Heart left ventricle (tissue), 16 donors: Measurements from ENCODE around the gene COMMD9. TPM values are rescaled to one million over a fixed set of nuclear protein-coding genes. Genes with fewer than 3 reads are reported as not detected.

Experiments
- ATAC-seq, 4 donors: fragments of 200-7000 bp; cut with Tn5 transposase; one replicate each; pipeline ENCODE4 v1.9.1; 2020 to 2022; ENCODE audit warnings: moderate library complexity in 4 of 4, mild to moderate bottlenecking in 3 of 4, moderate number of reproducible peaks in 1 of 4
- DNase-seq, 5 donors: peaks; one replicate each; pipeline ENCODE4 v3.0.0-alpha.2; 2020
- H3K27ac ChIP-seq, 12 donors: fragments of 200-600 bp; sonication (generic) in 4 of 12; one replicate each; pipeline versions ENCODE4 v1.5.0 to v1.8.0; 2016 to 2022; ENCODE audit warnings: mild to moderate bottlenecking in 2 of 12
- H3K27me3 ChIP-seq, 9 donors: fragments of 200-600 bp; sonication (generic) in 2 of 9; one replicate each; pipeline versions ENCODE4 v1.5.1 to v1.8.0; 2016 to 2022; ENCODE audit warnings: mild to moderate bottlenecking in 3 of 9
- H3K36me3 ChIP-seq, 9 donors: fragments of 200-600 bp; sonication (generic) in 2 of 9; one replicate each; pipeline versions ENCODE4 v1.5.0 to v1.8.0; 2018 to 2022; ENCODE audit warnings: mild to moderate bottlenecking in 2 of 9
- H3K4me1 ChIP-seq, 12 donors: fragments of 200-600 bp; sonication (generic) in 4 of 12; one replicate each; pipeline versions ENCODE4 v1.5.0 to v1.8.0; 2016 to 2022; ENCODE audit warnings: mild to moderate bottlenecking in 3 of 12
- H3K4me3 ChIP-seq, 12 donors: fragments of 200-600 bp; sonication (generic) in 4 of 12; one replicate each; pipeline versions ENCODE4 v1.5.0 to v1.8.0; 2017 to 2022; ENCODE audit warnings: mild to moderate bottlenecking in 9 of 12, moderate library complexity in 4 of 12
- H3K9me3 ChIP-seq, 12 donors: fragments of 200-600 bp; sonication (generic) in 4 of 12; one replicate each; pipeline versions ENCODE4 v1.5.0 to v1.8.0; 2016 to 2022; ENCODE audit warnings: mild to moderate bottlenecking in 1 of 12
- POLR2A ChIP-seq, 2 donors: fragments of 450-650 bp; IDR thresholded peaks; one replicate each; pipeline ENCODE4 v1.6.1; 2017; ENCODE audit warnings: antibody characterized with exemption in 2 of 2, mild to moderate bottlenecking in 2 of 2, moderate library complexity in 2 of 2
- WGBS, 4 donors: extraction: QIAGEN DNeasy Blood & Tissue Kit in 2 of 4; methylation state at CpG; one replicate each; pipeline versions ENCODE4 v1.1.5 to v1.1.7; 2013 to 2018; 5-methylcytosine and 5-hydroxymethylcytosine counted together
- intact Hi-C, 10 donors: fragments of 100-400 bp; cut with DNase I; formaldehyde crosslinking; loops; one replicate each; pipeline versions ENCODE4 v1.11.1 to v1.14.2; 2022
- polyA plus RNA-seq, 2 donors: library from polyadenylated mRNA; stranded (reverse); fragments of 200-250 nt; gene quantifications; one replicate each; pipeline ENCODE4 v1.2.3, GENCODE V29; 2013
- total RNA-seq, 9 donors: library from RNA; depleted of rRNA in 2 of 9; stranded (reverse); fragments of >200 nt in 2 of 9; fragmentation: NEBNext Ultra II Directional in 3 of 9; extraction: Animal tissue kit (Norgen Biotek cat#: 25700) in 3 of 9; gene quantifications; one replicate each; pipeline versions ENCODE4 v1.1.0 to v1.2.4, GENCODE V29; 2016 to 2023
- TF ChIP-seq, protein P1 (sequence below), 12 donors: fragments of 200-600 bp; sonication (generic) in 4 of 12; IDR thresholded peaks; one replicate each; pipeline versions ENCODE4 v1.5.0 to v1.8.0; 2018 to 2022; ENCODE audit warnings: antibody characterized with exemption in 12 of 12, mild to moderate bottlenecking in 5 of 12
- donor health status: ischemic (EF 13 %, LVEDD 7.1; RV severe dilation, severe dysfunction).
- donor health status: healthy with polysubstance abuse.
- donor health status: DM: no; HTN: yes; CAD: no.
- donor health status: DM: no; HTN: no; CAD: no.
- donor health status: ischemic (EF 25% LVEDD 6.9; RV normal size, moderate dysfunction).
- donor health status: ischemic (EF 25% LVEDD 5.7; RV mildly dilated, moderate dysfunction).
- donor health status: healthy.
- donor health status: DM: yes; HTN: yes; CAD: no.
- donor health status: ischemic (EF 35%, LVEDD 5.7; RV mildly dilated, moderate dysfunction).
- donor health status: nonischemic (EF 11% LVEDD 7.7; RV severe dilation, severe dysfunction).
- donor health status: DM: yes; HTN: yes; CAD: no.
- donor health status: PGD.
- donor health status: ischemic (EF 29% LVEDD 5.4; RV normal size, mild dysfunction).
- donor health status: nonischemic (EF 23%, LVEDD 6.1; RV moderate dilation, normal function).

COMMD9 gene
- total and polyA plus RNA-seq, 11 donors = 39.0 to 92.4 (median 51.6) TPM

DNA sequence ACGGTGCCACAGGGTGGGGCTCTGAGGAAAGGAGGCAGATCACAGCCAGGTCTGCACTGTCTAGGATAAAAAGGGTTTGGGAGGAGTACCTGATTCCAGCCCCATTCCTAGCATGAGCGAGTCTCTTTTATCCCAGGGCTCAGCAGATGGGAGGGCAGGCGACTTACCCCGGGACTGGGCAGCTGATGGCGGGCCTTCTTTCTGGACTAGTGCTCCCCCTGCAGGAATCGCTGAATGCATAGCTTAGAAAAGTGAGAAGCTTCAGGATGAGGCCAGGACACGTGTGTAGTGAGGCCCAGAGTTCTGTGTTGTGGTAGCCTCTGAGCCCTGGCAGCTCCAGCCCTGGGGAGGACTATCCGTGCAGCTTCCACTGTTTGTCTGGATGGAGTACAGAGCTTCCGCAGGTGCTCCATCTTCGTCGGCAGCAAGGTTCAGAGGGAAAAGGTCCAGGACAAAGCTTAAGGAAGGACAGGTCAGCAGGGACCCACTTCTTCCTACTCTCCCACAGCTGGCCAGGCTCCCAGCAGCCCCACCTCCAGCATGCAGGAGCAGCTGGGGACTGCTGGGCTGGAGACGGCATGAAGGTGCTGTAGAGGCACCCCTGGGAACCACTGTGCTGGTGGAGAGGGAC, 30.4 kb downstream of the COMMD9 start:
- Histone ChIP-seq H3K27me3 (peaks cover 0 to 15% (median 0%) of the 10 kb centered on the region in 9 donors), H3K4me3 (no peak overlapping the region), H3K4me1 (peaks cover 0 to 6% (median 0%) of the 10 kb centered on the region in 12 donors), H3K27ac (no peak overlapping the region), H3K36me3 (no peaks in the 10 kb centered on the region), H3K9me3 (peaks cover 0 to 7% (median 0%) of the 10 kb centered on the region in 12 donors)
- TF ChIP-seq POLR2A (IDR thresholded peaks at IDR 0.05) = no peak
- TF ChIP-seq, protein P1, sequence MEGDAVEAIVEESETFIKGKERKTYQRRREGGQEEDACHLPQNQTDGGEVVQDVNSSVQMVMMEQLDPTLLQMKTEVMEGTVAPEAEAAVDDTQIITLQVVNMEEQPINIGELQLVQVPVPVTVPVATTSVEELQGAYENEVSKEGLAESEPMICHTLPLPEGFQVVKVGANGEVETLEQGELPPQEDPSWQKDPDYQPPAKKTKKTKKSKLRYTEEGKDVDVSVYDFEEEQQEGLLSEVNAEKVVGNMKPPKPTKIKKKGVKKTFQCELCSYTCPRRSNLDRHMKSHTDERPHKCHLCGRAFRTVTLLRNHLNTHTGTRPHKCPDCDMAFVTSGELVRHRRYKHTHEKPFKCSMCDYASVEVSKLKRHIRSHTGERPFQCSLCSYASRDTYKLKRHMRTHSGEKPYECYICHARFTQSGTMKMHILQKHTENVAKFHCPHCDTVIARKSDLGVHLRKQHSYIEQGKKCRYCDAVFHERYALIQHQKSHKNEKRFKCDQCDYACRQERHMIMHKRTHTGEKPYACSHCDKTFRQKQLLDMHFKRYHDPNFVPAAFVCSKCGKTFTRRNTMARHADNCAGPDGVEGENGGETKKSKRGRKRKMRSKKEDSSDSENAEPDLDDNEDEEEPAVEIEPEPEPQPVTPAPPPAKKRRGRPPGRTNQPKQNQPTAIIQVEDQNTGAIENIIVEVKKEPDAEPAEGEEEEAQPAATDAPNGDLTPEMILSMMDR (IDR thresholded peaks at IDR 0.05) = peak; percentile 42 to 70 (median 56)
- intact Hi-C loops = loop anchor here in 7 of 10 donors (5.0 to 10.0 kb wide), 7 partner anchors 94 to 772 kb away; partner anchors contain the start of gene FJX1 (in 3 of the 7)
- DNase-seq = peak; percentile 44 to 73 (median 55)
- WGBS, 4 donors = 9 to 34% (median 29%) methylated on average over 8 to 12 of the region's 12 CpGs
- peak; percentile 59 to 92 (median 81) for ATAC-seq

GRCh38 chr11:36257351-36257750, 31.9 kb downstream of the COMMD9 start:
- DNase-seq = no peak
- no peak for ATAC-seq
- H3K27me3 ChIP-seq = peaks cover 0 to 12% (median 0%) of the 10 kb centered on the region in 9 donors
- peaks cover 0 to 6% (median 0%) of the 10 kb centered on the region in 12 donors for H3K4me1 ChIP-seq
- no peak for TF ChIP-seq POLR2A (IDR thresholded peaks at IDR 0.05)
- TF ChIP-seq, protein P1 (IDR thresholded peaks at IDR 0.05) = no peak
- WGBS, 4 donors = 62 to 77% (median 72%) methylated on average over 5 of the region's 5 CpGs
- intact Hi-C loops = loop anchor here in 7 of 10 donors (5.0 to 10.0 kb wide), 7 partner anchors 93 to 770 kb away; partner anchors contain the start of gene FJX1 (in 3 of the 7)
- H3K9me3 ChIP-seq = peaks cover 0 to 7% (median 0%) of the 10 kb centered on the region in 12 donors
- H3K36me3 ChIP-seq = no peaks in the 10 kb centered on the region
- H3K4me3 ChIP-seq = no peak overlapping the region
- H3K27ac ChIP-seq = no peak overlapping the region

DNA sequence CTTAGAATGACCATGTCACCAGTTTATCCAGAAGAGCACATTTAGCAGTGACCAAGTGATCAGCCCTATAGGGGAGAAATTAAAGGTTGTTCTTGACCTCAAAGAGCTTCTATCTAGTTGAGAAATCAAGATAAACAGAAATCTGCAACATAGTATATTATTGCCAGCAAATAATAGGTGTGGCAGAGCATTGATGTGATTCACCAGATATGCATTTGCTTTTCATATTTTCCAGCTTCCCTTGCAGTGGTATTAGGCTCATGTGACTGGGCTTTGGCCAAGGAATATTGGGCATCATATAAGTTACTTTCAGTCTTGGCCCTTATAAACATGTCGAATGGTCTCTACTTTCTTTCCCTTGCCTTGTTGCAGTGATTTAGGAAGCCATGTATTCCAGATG, 34.5 kb downstream of the COMMD9 start:
- Histone ChIP-seq H3K4me1 (peaks cover 0 to 6% (median 0%) of the 10 kb centered on the region in 12 donors), H3K27ac (no peak overlapping the region), H3K9me3 (peaks cover 0 to 17% (median 0%) of the 10 kb centered on the region in 12 donors), H3K27me3 (peaks cover 0 to 12% (median 0%) of the 10 kb centered on the region in 9 donors), H3K4me3 (no peak overlapping the region), H3K36me3 (no peaks in the 10 kb centered on the region)
- ATAC-seq = no peak
- DNase-seq = no peak
- TF ChIP-seq, protein P1 (IDR thresholded peaks at IDR 0.05) = no peak
- no peak for TF ChIP-seq POLR2A (IDR thresholded peaks at IDR 0.05)
- intact Hi-C loops = loop anchor here in 7 of 10 donors (5.0 to 10.0 kb wide), 7 partner anchors 90 to 767 kb away; partner anchors contain the start of gene FJX1 (in 3 of the 7)
- WGBS, 4 donors = 85 to 100% (median 90%) methylated on average over 1 of the region's 1 CpG

- TF ChIP-seq, protein P1 (IDR thresholded peaks at IDR 0.05) = no peak
- TF ChIP-seq POLR2A (IDR thresholded peaks at IDR 0.05) = no peak
- Histone ChIP-seq H3K9me3 (peaks cover 0 to 17% (median 0%) of the 10 kb centered on the region in 12 donors), H3K27me3 (peaks cover 0 to 12% (median 0%) of the 10 kb centered on the region in 9 donors), H3K4me1 (peaks cover 0 to 4% (median 0%) of the 10 kb centered on the region in 12 donors), H3K27ac (no peak overlapping the region), H3K4me3 (no peak overlapping the region), H3K36me3 (no peaks in the 10 kb centered on the region)
- DNase-seq (no peak), ATAC-seq (peak in 1 of 4 donors; percentile 40)
- intact Hi-C loops = loop anchor here in 3 of 10 donors (10.0 kb wide), 3 partner anchors 88 to 208 kb away; no protein-coding TSS in a partner anchor
- WGBS, 4 donors = 34 to 66% (median 47%) methylated on average over 5 of the region's 5 CpGs
These were observed 36.0 kb downstream of the COMMD9 start for GRCh38 chr11:36253238-36253637.
